TTC549 (cell line): ENCODE data around the gene SLC44A2.
"Not testable (repeated sequence)": the region's sequence is repeated elsewhere in the genome, so short reads cannot be mapped to it uniquely, and the experiment has no call there.

Experiments used
- FAIRE-seq: peaks from 2 replicates; lab custom pipeline; 2012; peaks lifted over from hg19 to GRCh38; lab: Jason Lieb, UNC

The SLC44A2 gene

GRCh38 chr19:10651851-10652250 is 26.5 kb downstream of the SLC44A2 start:
- no peak for FAIRE-seq

- FAIRE-seq, result no peak
These were observed 28.1 kb downstream of the SLC44A2 start for GRCh38 chr19:10653482-10653731.

DNA sequence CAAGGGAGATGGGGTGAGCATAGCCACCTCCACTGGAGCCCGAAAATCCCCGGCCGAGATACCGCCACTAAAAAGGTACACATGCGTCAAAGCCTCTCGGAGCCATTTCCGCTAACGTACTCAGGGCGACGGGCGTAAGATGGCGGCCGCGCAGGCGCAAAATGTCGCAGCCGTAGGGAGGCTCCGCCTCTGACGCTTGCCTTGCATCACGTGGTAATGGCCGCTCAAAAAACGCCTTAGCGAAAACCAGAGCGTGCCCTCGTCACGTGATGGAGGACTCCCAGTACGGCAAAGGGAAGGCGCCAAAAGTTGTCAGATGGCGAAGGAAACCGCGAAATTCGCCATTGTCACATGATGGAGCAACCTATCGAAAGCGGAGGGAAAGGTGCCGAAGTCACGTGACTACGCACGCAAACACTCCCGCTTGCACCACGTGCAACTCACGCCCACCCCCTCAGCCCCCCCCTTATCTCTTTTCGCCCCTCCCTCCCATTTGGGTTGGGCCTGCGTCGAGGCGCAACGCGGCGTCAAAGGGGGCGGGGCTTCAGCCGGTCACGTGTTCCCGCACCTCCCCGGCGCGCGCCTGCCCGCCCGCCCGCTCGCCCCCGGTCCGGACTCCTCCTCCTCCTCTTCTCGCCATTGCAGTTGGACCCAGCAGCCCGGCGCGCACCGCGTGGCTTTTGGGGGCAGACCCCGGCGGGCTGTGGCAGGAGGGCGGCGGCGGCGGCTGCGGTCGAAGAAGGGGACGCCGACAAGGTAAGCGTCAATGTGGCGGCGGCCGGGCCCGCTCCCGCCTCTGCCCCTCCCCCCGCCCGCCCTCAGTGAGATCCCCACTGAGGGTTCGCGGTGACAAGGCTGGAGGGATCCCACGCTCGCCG is 28.6 kb downstream of the SLC44A2 start, which contains the start of gene ILF3:
TSS of gene ILF3 (plus strand) at position 615 of the 878 bp plus-strand sequence. CDS start 16,260 bp downstream, outside the sequence.
- FAIRE-seq, result peak; percentile 92

- no peak for FAIRE-seq
These were observed 29.5 kb downstream of the SLC44A2 start for GRCh38 chr19:10654610-10655456.

GRCh38 chr19:10655457-10656312 is 30.3 kb downstream of the SLC44A2 start:
- FAIRE-seq, result no peak

GRCh38 chr19:10660346-10660745 is 35.0 kb downstream of the SLC44A2 start:
- no peak for FAIRE-seq

GRCh38 chr19:10661946-10662345 is 36.6 kb downstream of the SLC44A2 start:
- FAIRE-seq, result no peak

DNA sequence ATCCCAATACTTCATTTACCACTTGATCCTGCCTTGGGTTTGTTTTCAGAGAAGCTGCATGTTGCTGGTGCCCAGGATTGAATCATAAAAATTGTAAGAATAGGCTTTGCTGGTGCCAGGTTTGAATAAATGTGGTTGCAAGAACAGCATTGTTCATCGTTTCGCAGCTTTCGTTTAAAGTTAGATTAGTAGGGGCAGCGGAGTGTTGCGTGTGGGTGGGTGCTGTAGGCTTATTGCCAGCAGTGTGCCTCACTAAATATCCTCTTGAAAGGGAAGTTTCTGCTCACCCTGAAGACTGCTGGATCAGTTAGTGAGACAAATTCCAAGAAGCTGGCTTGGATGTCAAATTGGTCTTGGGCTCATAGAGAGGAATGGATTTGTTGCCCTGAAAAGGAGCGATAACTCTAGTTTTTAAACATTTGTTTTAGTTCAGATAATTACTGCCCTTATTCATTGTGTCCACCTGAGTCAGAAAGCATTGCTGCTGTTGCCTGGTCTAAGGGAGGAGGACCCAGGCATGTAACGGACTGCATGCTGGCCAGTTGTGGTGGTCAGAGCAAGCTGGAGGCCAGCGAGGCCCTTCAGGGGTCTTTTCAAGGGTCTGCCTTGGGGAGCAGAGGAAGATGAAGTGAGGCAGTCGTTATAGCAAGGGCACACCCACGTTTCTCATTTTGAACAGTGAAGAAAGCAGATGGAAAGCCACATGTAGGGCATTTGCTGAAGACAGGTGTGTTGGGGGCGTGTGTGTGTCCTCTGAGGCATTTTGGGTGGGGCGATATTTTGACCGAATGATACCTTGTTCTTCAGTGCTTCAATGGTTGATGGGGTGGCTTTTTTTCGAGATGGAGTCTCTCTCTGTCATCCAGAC is 37.3 kb downstream of the SLC44A2 start:
- FAIRE-seq, result no peak

- FAIRE-seq, result not testable (repeated sequence)
These were observed 37.9 kb downstream of the SLC44A2 start for GRCh38 chr19:10663252-10663563.

DNA sequence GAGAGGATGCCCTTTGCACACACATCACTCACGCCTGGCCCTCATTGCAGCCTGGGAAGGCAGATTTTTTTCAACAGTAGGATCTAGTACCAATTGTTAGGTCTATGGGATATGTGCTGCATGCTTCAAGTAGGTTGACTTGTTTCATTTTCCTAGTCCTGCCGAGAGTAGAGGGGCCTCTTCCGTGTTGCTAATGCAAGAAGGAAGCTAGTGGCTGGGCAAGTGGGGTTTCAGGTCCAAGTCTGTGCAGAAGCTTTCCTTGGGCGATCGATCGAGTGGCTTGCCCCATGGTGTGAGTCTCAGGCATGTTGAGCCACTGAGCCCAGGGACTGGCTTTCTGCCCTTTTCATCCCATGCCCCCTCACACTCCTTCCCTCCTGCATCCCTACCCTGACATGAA is 42.5 kb downstream of the SLC44A2 start:
- no peak for FAIRE-seq

- no peak for FAIRE-seq
These were observed 43.9 kb downstream of the SLC44A2 start for GRCh38 chr19:10669246-10669645.

DNA sequence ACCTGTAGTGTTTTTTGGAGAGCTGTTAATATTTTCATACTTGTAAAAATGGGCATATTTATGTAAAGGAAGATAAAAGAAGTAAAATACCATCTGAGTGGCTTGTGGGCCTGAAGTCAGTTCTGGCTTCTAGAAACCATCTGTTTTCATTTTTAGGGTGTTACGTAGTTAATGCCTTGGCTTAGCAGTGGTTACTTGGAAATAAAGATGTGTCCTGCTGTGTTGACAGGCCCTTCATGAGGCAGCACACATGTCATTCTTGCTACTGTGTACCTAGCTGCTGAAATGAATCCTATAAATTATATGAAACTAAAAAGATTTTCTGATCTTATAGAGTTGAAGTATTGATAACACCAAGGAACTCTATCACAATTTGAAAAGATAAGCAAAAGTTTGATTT is 44.8 kb downstream of the SLC44A2 start:
- FAIRE-seq, result no peak

GRCh38 chr19:10670876-10671804 is 45.8 kb downstream of the SLC44A2 start:
- no peak for FAIRE-seq

DNA sequence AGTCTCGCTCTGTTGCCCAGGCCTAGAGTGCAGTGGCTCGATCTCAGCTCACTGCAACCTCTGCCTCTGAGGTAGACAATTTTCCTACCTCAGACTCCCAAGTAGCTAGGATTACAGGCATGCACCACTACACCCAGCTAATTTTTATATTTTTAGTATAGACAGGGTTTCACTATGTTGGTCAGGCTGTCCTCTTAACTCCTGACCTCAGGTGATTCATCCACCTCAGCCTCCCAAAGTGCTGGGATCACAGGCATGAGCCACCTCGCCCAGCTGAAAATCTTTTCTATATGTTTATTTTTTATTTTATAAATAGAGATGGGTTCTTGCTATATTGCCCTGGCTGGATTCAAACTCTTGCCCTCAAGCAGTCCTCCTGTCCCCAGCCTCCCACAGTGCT is 46.6 kb downstream of the SLC44A2 start:
- FAIRE-seq, result not testable (repeated sequence)

DNA sequence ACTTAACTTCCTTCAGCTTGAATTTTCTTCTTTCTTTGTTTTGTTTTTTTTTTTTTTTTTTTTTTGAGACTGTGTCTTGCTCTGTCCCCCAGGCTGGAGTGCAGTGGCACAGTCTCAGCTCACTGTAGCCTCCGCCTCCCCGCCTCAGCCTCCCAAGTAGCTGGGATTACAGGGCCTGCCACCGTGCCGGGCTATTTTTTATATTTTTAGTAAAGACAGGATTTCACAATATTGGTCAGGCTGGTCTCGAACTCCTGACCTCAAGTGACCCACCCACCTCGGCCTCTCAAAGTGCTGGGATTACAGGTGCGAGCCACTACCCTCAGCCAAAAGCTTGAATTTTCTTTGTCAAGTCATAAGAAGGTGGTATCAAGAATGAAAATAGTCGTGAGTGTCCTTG is 49.9 kb downstream of the SLC44A2 start:
- FAIRE-seq, result not testable (repeated sequence)

DNA sequence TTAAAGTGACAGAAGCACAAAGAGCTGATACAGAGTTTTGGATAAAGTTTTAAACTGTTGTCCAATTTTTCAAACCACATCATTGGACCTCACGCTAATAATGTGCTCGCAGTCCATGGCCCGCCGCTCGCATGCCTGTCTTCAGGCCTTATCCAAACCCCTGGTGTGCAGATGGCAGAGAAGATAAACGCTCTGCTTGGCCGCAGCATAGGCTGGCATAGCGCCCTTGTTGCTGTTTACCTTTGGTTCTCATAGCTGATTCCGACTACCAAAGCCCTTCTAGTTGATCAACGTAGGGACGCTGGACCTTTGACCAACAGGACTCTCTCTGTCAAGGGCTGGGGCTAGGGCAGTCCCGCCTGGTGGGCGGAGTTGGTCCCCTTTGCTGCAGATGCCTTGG is 52.4 kb downstream of the SLC44A2 start:
- FAIRE-seq, result no peak

- FAIRE-seq, result no peak
These were observed 53.5 kb downstream of the SLC44A2 start for GRCh38 chr19:10678813-10679212.

- FAIRE-seq, result no peak
These were observed 54.4 kb downstream of the SLC44A2 start for GRCh38 chr19:10679743-10680142.

DNA sequence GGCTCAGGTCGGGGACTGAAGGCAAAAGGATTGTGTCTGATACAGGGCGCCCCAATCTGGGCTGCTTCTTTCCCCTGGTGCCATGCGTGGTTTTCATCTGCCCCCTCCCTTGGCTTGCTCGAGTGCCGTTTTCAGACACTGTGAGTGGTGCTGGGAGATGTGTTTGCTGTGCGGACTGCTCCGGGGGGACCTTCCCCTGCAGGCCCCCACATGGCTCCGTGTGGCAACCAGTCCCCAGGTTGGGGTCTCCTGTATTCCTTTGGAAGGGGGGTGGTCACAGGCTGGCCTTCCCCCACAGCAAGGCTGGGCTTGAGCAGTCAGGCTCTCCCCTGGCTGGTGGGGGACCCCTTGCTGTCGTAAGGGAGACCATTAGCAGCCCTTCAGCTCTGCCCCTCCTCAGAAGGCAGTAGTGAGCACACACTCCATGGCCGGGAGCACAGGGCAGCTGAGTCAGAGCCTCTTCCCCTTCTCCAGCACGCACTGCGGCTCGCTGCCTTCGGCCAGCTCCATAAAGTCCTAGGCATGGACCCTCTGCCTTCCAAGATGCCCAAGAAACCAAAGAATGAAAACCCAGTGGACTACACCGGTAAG is 55.3 kb downstream of the SLC44A2 start:
- FAIRE-seq, result no peak

GRCh38 chr19:10681658-10682057 is 56.3 kb downstream of the SLC44A2 start:
- no peak for FAIRE-seq
